A549 treated with Hydrocortisone at 1 μM for 4 hours (cell line): ENCODE results near the gene RALGAPA1. TPM values are rescaled to one million over a fixed set of nuclear protein-coding genes. Genes with fewer than 3 reads are reported as not detected.

Experiments
- total RNA-seq: library from RNA; stranded (reverse); fragments of 200-300 nt; extraction: Qiagen RNA extraction; gene quantifications from 5 replicates; pipeline ENCODE4 v1.2.3, GENCODE V29; 2022

RALGAPA1 gene
- total RNA-seq: 5.8 to 10.1 TPM (median 7.3 TPM) in 5 replicates

DNA sequence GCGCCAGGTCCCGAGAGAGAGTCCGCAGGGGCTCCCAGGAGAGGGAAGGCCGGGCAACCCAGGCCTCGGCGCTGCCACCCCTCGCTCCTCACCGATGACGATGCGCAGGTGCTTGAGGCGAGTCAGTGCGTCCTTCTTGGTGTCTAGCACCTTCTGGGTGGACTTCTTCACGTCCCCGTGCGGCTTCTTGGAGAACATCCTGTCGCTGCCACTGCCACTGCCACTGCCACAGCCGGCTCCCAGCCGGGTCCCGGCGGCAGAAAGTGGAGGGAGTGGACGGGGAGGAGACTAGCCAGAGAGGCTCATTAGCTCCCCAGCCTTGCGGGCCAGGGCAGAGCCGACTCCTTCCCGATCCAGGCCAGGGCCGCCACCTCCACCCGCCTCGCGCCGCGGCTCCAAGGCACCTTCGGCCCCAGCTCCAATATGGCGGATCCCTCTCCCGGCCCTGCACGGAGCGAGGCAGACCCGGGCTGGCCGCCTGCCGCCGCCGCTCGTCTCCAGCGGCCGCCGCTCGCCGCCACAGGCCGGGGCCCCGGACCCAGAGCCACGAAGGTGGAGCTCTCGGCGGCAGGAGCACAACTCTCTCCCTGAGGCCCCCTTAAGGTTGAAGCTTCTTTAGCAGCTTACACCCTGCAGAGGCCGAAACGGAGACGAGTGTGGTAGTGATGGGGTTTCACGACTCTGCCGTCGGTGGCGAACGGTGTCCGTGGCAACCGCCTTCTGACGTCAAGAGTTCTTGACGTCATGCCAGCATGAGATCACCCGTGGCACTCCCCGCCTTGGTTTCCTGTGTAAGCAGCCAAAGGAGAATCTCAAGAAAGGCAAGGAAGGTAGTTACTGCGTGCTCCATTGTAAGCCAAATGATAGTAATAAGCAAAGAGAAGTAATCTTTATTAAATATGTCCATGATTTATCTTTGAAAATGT lies at the start of gene RALGAPA1:
RALGAPA1 (minus strand) TSS at position 658 of the 926 bp plus-strand sequence; CDS start at position 198, 460 bp downstream.

GRCh38 chr14:35826218-35826951 lies 17.3 kb upstream of the RALGAPA1 start, which contains the start of gene BRMS1L:
TSS of gene BRMS1L (plus strand) at chr14:35826338. CDS start at chr14:35826517, 179 bp downstream.

GRCh38 chr14:35533357-35534207 lies 275.5 kb downstream of the RALGAPA1 start, which contains the start of gene INSM2:
TSS of gene INSM2 (plus strand) at chr14:35534164. CDS start at chr14:35534253, 89 bp downstream.

Other genes starting within 250 kb of the RALGAPA1 start
- 9.8 to 13.1 TPM (median 12.0 TPM) in 5 replicates for gene BRMS1L, start 17.0 kb upstream of the RALGAPA1 start, total RNA-seq